SIG-M5 treated with dmso at 0.1 percent for 504 hours (cell line): ENCODE measurements around the gene NTRK1.

Source experiments
- DNase-seq: peaks from one replicate; lab custom pipeline; 2025; ENCODE audit not compliant: unreplicated experiment; lab: John Stamatoyannopoulos, UW

Gene NTRK1

GRCh38 chr1:156860628-156861423 is at the start of gene NTRK1:
TSS of gene NTRK1 (plus strand) at chr1:156860865. CDS start at chr1:156860935, 70 bp downstream.
- no peak for DNase-seq

DNA sequence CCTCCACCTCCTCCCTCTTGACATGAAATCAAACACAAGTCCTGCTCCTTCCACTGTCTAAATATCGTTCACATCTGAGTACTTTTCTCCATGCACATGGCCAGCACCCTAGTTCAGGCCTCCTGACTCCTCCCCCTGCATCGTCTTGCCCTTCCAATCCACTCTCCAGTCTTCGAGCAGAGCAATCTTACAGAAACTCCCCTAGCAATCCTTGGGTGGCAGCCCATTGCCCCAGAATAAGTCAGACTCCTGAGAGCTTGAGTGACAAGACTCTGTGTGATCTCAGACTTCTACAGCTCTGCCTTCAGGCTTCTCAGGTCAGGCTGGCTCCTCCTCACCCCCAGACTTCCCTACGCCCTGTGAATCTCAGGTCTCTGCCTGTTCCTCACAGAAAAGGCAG is 49.5 kb upstream of the NTRK1 start:
- DNase-seq: no peak

DNA sequence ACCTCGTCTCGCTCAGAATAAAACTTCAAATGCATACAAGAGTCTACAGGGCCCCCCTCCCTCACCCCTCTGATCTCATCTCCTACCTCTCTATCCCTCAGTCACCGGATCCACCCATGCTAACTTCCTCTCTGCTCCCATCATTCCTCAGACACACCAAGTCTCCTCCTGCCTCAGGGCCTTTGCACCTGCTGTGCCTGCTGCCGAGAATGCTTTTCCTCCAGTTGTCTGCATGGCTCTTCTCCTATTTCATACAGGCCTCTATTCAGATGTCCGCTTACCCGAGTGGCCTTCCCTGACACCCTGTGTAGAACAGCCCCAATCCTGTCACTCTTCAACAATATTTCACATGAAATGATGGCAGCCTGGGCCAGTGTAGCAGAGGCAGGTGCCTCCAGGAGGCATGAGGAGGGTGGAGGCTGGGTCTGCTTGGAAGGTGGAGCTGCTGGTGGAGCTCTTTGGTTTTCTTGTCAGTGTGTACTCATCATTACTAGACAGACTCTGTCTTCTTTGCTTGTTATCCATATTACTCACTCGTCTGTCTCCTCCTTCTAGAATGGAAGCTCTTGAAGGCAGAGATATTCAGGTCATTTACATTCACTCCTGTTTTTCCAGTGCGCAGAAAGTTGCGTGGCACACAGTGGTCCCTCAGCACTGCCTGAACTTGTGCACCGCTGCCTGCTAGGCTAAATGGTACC is 48.2 kb upstream of the NTRK1 start:
- no peak for DNase-seq

DNA sequence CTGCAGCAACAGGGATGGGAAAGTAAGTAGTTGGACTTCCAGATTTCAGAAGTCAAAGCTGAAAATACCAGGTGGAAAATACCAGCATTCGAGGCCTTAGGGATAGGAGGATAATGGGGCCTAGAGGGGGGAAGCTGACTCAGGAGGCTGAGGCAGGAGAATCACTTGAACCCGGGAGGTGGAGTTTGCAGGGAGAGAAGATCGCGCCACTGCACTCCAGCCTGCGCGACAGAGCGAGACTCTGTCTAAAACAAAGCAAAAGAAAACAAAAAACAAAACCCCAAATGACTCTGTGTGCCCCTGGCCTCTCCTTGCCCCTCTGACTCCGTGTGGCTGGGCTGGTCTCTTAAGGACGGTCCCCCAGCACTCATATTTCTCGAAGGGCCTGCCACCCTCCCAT is 47.4 kb upstream of the NTRK1 start:
- no peak for DNase-seq

- DNase-seq: peak; percentile 42
Measured at GRCh38 chr1:156813750-156814570, 46.7 kb upstream of the NTRK1 start.

- DNase-seq: no peak
Measured at GRCh38 chr1:156814571-156815260, 45.9 kb upstream of the NTRK1 start.

DNA sequence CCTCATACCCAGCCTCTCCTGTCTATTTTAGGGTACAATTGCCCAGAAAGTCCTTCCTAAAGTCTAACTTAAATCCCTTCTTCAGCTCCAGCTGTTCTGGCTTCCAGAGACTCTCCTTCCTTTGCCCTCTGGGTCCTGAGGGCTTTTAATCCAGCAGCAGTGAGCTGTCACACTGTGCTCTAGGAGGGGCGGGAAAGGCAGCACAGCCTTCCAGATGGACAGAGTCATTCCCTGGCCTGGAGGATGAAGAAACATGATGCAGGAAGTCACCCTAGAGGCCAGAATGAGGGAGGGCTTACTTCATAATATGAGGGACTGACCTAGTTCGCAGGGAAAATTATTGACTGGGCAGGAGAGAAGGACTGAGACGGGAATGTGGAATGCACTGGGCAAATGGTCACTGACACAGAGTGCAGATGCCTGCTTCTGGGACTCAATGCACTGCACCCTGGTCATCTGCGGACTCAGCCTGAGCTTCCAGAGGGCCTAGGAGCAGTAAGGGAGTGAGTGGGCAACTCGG is 45.3 kb upstream of the NTRK1 start:
- DNase-seq: no peak

- no peak for DNase-seq
Measured at GRCh38 chr1:156815961-156816422, 44.7 kb upstream of the NTRK1 start.

DNA sequence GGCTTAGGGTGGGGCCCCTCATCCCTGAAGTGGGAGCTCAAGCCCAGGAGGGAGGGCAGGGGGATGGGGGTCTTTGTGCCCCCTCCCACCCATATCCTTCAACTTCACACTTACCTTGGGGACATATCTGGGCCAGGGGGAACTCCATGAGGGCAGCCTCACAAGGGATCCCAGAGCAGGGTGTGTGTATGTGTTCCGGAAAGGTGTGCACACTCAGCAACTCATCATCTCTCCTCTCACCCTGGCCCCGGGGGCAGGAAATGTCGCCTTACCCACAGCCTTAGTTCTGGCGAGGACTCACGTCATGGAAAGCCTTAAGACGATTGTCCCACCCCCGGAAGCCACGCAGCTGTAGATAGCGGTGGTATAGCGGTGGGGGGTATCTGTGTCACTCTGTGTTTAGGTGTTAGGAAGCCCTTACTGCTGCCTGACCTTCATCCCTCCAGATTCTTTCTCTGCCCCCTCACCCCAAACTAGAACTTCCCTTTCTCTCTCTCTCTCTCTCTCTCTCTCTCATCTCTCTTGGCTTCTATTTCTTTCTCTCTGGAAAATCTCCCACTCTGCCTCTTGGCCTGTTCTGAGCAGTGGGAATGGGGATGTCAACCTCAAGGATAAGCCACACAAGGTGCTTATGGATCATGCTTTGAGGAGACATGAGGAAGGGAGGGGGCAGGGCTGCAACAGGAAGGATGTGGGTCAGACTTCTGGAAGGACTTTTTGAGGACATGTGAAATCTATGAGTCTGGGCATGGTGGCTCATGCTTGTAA is 43.9 kb upstream of the NTRK1 start, which contains the start of gene SH2D2A:
Gene SH2D2A, minus strand, starts transcription at position 288 of the 768 bp plus-strand sequence. Its CDS starts 140 bp downstream, at position 148.
- peak; percentile 77 for DNase-seq

DNA sequence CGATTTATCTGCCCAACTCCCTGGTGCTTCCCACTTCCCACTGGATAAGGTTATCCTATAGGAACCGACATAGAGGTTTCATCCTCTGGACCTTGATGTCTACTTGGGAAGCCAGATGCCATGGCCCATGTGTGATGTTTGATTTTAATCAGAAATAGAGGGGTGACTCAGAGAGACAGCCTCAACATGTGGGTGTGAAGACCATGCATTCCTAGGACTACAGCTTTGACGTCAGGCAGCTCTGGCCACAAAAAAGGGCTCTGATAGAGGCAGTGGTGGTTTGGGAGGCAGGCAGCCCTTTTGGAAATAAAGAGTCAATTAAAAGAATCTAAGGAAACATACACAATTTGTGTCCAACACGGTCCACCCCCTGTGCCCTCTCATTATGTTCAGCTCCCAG is 38.9 kb upstream of the NTRK1 start:
- no peak for DNase-seq

- DNase-seq: no peak
Measured at GRCh38 chr1:156822680-156823079, 38.0 kb upstream of the NTRK1 start.

GRCh38 chr1:156823210-156823790 is 37.4 kb upstream of the NTRK1 start:
- no peak for DNase-seq

DNA sequence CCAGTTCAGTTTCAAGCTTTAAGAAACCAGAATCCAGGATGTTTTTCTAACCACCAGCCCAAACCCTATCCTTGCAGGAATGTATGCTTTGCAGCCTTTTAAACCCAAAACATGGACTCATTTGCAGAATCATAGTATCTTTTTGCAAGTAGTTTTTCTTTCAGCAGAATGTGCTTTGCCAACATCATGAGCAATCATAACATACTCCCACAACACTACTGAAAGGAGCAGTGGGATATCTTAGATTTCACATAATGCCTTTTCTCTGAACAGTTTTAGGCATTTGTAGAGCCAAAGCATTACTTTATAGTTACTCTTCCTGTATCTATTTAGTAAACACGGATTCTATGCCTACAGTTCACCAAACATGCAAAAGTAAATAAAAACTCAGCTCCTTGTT is 34.0 kb upstream of the NTRK1 start:
- DNase-seq: no peak

DNA sequence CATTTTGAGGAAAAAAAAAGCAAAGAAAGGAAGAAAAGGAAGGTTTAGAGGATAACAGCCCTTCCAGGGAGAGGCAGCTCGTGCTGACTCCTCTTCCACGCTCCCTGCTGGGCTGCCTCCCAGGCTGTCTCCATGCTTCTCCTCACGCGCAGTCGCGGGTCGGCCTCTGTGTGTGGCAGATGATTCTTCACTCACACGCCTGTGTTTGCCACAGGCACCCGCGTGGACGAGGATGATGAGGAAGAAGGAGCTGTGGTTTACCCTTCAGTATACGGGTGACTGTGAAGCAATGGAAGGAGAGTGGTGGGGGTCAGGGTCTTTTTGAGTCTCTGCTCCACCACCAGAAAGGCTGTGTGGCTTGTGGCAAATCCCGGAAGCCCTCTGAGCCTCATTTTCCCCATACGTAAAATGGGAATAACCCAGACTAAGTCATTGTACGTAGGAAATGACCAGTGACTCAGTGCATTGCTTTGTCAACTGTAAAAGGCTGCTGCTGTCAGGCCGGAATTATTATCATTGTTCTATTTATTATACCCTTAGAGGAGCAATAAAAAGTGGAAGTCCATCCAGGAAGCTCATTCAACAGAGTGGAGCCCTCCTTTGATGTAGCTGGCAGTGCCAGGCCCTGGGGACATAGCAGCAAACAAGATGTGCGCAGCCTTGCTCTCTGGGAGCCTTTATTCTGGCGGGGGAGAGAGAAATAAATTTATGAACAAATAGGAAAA is 32.1 kb upstream of the NTRK1 start:
- DNase-seq: no peak

- DNase-seq: no peak
Measured at GRCh38 chr1:156832434-156832833, 28.2 kb upstream of the NTRK1 start.

- no peak for DNase-seq
Measured at GRCh38 chr1:156833603-156834002, 27.1 kb upstream of the NTRK1 start.

GRCh38 chr1:156834322-156834721 is 26.3 kb upstream of the NTRK1 start:
- no peak for DNase-seq

DNA sequence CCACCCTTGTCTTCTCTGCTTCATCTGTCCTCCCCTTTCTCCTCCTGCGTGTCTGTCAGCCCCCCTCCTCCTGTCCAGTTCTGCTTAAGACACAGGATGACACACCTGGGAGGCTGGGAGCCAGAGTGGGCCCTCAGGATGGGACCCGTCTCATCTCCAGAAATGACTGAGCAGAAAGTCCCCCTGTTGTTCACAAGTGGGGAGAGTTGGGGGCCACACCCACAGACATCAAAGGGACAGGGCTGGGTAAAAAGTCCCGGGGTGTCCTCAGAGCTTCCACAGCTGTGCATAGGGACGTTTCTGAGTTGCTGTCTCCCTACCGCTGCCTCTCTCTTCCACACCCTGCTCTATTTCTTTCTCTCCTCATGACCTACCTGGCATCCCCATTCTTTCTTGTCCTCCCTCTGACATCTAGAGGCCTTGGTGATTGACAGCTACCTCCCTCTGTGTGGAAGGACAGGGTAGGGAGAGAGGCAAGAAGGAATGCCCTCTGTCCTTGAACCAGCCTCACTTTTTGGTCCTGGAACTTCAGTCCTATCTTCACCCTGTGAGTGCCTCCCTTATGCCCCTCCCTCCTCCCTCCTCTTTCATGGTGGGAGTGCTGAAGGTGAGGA is 24.5 kb upstream of the NTRK1 start:
- DNase-seq: no peak
